T1000 (cell line): ENCODE results near the gene GJA5.

Experiments used
- DNase-seq: peaks from one replicate; lab custom pipeline; 2025; ENCODE audit warnings: mixed read lengths; lab: John Stamatoyannopoulos, UW

GJA5 gene

GRCh38 chr1:147729315-147729714, 31.1 kb downstream of the GJA5 start:
- DNase-seq: no peak

- no peak for DNase-seq
Measured at GRCh38 chr1:147726168-147726567, 34.2 kb downstream of the GJA5 start.

GRCh38 chr1:147725685-147726084, 34.7 kb downstream of the GJA5 start:
- no peak for DNase-seq

GRCh38 chr1:147723691-147724323, 36.6 kb downstream of the GJA5 start:
- no peak for DNase-seq

GRCh38 chr1:147722124-147722523, 38.3 kb downstream of the GJA5 start:
- no peak for DNase-seq

DNA sequence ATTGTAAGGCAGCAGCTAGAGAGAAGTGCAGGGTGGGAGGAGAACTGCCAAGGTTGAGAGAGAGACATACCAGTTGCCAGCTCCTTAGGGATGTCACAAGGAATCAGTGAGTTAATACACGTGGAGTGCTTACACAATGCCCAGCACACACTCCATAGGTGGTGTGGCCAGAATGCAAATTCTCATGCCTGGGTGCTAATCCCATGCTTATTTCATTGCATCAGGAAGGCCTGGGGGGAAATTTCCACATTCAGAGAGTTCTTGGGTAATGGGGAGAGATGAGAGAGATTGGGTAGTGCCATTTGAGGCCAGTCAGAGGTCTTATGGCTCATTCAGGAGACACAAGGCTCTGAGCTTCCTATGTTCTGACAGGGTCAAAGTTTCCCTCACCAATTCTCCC, 38.7 kb downstream of the GJA5 start:
- DNase-seq: no peak

GRCh38 chr1:147720557-147720956, 39.8 kb downstream of the GJA5 start:
- no peak for DNase-seq

DNA sequence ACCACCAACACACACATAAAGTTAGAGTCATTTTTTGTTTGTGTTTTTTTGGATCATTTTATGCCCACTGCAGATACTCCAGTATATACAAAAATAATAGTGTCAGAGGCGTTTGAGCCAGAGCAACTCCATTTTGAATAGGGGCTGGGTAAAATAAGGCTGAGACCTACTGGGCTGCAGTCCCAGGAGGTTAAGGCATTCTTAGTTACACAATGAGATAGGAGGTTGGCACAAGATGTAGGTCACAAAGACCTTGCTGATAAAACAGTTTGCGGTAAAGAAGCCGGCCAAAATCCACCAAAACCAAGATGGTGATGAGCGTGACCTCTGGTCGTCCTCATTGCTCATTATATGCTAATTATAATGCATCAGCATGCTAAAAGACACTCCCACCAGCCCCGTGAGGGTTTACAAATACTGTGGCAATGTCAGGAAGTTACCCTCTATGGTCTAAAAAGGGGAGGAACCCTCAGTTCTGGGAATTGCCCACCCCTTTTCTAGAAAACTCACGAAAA, 40.6 kb downstream of the GJA5 start:
- DNase-seq: no peak

DNA sequence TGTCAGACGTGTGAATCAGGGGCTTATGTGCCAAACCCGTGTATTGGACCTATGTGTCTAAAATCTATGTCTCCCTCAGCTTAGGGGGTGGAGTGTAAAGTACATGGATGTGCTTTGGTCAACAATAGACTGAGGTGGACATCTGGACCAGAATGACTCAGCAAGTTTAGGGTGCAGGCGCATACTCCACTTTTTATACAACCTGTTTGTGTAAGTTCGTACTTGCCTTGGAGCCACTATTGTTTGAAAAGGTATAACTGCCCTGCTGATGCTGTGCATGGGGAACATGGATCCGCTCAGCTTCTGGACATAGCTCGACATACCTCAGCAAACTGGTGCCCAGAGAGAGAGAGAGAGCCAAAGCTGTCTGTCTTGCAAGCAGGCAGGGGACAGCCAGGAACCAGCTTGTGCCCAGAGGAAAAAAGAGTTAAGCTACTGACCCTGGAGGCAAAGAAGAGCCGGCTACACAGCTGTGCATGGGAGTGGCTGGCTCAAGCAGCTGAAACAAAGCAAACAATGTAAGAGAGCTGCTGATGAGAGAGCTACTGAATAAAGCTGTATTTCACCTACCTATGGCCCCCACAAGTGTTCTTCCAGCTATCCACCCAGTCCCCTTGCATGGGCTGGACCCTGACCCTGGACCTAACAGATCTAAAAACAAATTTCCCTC, 41.2 kb downstream of the GJA5 start:
- DNase-seq: no peak

GRCh38 chr1:147717706-147718097, 42.7 kb downstream of the GJA5 start:
- no peak for DNase-seq

DNA sequence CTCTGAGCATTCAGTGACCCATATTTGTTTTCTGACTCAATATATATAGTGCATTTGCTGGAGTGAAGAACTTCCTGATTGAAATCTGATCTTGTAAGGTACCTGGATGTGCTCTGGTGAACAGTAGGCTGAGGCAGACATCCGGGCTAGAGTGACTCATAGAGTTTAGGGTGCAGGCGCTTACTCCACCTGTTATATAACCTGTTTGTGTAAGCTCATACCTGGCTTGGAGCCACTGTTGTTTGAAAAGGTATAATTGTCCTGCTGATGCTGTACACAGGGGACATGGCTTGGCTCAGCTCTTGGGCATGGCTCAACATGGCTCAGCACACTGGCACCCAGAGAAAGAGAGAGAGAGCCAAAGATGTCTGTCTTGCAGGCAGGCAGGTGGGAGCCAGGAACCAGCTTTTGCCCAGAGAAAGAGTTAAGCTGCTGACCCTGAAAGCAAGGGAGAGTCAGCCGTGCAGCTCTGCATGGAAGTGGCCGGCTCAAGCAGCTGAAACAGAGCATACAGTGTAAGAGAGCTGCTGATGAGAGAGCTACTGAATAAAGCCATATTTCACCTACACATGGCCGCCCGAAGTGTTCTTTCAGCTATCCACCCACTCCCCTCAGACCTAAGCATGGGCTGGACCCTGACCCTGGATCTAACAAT, 43.2 kb downstream of the GJA5 start:
- DNase-seq: no peak

DNA sequence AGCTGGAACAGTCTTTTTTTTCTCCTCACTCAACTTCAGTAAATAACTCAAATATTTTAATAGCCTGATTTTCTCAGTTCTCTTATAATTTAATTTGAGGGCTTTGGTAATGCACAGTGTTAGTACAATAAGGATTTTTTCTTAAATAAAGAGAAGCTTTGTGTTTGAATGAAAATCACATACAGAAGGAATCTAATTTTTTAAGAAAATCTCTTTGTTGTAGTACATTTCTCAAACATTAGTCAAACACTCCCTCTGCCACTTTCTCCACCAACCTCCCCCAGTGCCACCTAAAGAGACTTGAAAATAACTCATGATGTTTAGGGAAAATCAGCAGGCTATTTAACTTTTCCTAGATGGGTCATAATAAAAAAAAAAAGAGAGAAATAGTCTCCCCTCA, 47.8 kb downstream of the GJA5 start:
- no peak for DNase-seq
